ENCODE measurements around the gene GNAO1.
A peak's percentile ranks its signal among the peaks of the same experiment; 100 is the strongest.

GNAO1 gene

DNA sequence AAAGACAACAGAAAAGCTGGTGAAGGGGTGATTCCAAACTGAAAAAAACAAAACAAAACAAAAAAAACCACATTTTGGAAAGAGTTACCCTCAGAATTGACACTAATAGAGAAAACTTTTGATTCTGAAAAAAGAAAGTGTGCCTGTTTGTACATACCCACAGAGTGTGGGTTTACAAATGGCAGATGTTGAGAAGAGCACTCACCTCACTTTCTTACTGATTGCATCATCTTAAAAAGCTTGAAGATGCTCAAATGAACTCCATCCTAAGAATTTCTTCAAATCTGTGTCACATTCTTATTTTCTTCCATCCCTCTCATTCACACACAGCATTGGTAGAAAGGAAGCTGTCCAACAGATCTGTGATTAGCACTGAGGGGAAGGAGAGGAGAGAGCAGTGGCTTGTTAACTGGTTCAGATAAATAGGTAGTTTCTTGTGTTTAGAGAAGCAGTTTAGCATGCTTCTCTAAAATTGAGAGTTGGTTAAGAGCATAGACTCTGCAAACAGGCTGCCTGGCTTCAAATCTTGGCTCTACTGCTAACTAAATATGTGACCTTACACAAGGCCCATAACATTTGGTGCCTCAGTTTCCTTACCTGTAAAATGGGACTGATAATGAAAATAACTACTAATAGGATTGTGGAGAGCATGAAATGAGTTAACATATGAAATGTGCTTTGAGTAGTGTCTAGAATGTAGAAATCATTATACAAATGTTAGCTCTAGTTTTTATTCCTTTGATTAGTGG, 6.9 kb downstream of the GNAO1 start:
- no peak for DNase-seq

DNA sequence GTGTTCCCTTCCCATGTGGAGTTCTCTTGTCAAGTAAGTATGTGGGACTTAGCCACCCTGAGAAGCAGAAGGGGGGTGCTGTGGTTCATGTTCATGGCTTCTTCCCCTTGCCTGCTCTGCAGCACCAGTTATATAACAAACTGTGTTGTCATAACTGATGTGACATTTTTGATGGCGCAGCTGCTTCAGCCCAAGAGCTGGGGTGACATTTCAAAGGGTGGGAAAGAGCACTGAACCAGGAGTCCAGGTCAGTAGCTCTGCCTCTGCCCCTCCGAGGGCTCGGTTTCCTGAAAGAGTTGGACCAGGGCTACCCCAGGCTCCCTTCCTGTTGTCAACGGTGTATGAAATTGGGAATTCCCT, 7.4 kb downstream of the GNAO1 start:
- DNase-seq, result no peak

DNA sequence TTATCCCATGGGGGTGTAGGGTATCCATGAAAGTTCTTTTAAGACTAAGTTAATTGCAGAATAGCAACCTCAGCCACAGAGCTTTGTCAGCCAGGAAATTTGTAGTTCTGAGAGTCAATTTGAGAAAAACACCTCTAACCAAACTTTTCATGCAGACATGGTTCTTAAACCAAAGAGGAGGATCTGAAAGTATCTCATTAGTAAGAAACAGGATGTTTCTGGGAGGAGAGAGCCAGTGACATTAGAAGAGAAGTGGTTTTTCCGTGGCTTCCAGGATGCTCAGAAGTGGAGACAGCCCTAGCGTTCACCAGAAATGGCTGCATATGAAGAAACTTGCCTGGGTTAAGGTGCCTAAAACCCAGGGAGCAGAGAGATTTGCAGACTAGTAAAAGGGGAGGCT, 7.9 kb downstream of the GNAO1 start:
- DNase-seq, result no peak

DNA sequence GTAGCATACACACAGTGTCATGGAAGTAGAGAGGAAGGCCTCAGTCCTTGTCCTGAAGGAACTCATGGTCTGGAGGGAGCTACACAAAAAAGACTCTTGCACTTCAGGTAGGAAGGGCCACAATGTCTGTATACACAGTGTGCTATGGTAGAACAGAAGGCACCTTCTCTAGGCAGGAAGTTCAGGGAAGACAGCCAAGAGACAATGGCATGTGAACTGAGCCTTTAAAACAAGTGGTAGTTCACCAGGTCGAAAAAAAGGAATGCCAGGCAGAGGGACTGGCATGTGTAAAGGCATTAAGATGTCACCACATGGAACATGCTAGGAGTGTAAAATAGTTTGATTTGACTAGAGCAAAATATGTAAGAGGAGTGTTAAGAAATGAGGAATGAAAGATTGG, 9.7 kb downstream of the GNAO1 start:
- no peak for DNase-seq

DNA sequence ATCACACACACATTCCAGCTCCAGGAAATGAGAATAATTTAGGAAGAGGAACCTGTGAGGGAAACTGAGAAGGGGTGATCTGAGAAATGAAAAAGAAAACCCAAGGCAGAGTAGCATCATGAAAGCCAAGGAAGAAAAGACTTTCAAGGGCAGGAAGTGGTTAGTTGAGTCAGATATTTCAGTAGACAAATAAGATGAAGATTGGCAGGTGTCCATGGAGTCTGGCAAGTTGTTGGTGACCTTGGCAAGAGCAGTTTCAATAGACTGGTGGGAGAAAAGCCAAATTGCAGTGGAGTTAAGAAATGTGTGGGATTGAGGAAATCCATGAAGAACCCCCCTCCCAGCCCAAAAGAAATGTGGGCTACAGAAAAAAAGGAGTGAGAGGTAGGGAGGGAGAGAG, 10.7 kb downstream of the GNAO1 start:
- no peak for DNase-seq

DNA sequence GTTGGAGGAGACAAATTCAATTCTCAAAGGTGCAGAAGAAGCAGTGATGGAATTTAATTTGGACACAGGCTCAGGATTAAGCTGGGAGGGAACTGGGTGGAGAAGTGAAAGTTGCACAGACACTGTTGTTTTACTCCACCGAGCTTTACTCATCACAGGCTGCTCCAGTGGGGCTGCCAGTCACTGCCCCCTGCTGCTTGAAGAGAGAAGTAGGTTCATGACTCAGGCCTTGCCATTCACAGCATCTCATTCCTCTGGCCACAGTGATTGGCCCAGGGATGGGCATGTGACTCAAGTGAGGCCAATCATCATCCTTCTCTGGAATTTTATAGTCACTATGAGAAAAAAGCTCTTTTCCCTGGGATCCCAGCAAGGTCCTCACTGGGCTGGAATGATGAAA, 11.8 kb downstream of the GNAO1 start:
- peak; percentile 83 for DNase-seq

DNA sequence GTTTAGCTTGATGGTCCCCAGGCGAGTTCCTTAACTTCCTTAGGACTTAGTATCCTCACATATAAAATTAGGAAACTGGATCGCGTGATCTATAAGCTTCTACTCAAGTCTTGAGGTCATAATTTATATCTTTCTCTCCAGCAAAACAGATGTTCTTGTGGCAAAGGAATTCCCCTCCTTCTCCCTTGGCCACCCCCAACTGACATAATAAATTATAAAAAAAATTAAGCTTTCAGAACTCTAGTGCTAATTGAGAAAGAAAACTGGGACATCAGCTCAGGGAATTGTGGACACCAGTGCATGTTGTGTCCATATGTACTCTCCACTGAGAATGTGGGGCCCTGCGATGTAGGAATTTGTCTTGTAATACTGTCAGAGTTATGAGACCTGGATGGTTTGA, 13.5 kb downstream of the GNAO1 start:
- no peak for DNase-seq

DNA sequence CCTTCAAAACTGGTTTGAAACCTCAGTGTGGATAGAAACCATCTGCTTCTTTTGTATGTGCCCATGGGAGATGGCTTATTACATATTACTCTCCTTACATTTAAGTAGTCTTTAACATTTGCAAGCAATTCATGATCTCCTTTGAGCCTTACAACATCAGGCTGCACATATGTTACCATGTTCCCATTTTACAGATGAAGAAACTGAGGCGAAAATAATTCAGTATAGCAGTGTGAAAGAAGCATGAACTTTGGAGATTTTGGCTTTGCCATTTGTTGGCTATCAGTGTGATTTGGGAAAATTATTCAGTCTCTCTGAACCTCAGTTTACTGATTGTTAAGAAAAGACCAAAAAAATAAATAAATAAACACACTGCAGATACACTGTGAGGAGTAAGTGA, 15.7 kb downstream of the GNAO1 start:
- DNase-seq, result no peak

DNA sequence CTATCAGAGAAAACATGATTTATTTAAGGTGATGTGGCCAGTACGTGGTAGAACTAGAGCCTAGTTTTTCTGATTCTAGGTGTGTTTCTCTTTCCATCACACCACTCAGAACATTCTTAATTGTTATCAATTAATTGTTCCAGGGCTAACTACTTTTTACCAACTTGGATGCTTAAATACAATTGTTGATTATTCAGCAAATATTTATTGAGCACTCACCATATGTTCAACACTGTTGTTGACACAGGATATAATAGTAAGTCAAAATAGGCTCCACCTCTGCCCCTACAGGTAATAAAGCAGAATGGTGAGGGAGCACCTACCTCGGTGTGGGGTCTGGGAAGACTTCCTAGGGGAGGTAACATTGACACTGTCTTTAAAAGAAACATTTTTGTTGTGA, 16.1 kb downstream of the GNAO1 start:
- DNase-seq, result no peak

DNA sequence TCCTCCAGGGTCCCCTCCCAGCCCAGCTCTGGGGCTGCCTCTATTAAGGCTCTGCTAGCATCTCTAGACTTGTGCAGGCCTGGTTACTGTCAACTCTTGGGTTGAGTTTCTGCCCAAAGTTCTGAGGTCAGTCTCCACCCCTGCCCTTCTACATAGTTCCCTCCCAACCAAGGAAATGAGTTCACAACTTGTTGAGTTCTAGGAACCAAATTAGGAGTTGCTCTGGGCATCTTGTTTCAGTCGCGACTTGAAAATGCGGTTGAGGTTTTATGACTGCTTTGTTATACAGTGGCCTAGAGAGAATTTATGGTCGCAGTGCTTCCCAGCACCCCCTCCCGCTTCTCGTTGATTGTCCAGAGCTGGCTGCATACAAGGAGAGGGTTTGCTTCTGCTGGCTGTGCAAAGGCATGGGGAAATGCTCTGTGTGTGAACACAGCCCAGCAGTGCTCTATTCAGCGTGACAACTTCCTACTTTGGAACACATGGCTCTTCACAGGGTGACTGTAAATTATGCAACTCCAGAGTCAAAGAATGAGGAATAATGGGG, 20.2 kb downstream of the GNAO1 start:
- DNase-seq, result no peak

DNA sequence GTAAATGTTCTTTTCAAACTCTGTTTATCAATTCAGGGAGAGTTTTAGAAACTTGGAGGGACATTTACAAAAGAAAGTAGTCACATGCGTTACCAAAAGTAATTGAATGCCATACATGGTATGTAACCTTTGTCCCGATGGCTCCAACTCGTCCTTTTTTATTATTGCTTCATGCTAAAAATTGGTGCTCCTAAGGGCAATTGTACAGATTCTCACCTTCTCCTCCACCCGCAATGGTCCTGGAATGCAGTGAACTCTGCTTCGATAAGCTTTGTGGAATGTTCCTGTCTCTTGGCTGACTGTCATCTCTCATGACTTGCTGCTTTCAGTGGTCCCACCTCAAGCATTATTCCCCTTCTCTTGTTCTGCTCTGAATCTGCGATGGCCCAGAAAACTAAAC, 20.9 kb downstream of the GNAO1 start:
- no peak for DNase-seq

DNA sequence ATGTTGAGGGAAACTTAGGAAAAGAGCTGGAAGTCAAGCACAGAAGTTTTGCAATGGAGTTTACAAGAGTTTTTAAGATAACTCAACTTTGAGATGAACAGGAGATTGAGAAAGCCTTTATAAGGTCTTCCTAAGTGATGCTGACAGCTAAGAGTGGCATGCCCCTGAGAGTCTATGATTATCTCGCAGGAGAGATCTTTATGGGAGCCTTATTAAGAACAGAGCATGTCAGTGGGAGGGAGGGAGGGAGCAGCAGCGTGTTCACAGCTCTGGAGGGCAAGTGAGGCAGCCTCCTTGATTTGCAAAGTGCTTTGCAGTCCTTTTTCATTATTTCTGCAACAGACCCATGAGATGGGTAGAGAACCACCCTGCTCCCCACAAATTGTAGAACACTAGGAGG, 30.7 kb downstream of the GNAO1 start:
- no peak for DNase-seq

DNA sequence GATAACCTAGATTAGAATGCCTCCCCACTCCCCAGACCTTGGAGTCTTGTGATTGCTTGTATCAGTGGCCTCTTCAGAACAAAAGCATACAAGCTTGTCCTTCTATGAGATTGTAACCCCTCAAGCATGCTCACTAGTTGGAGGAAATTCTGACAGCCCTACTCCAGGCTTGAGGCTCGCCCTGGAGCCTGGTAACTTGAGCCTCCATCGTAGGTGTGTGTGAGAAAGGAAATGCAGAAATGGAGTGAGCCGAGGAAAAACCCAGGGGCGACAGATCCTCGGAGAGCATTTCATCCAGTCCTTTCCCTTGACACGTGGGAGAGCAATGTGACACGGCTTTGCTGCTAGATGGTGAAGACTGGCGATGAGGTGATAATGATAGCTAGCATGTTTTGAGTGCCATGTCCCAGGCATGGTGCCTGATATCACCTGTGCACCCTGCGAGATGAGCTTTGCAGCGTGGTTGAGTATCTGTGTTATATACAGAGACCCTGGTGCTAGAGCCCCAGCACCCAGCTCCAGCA, 31.2 kb downstream of the GNAO1 start:
- DNase-seq, result no peak

DNA sequence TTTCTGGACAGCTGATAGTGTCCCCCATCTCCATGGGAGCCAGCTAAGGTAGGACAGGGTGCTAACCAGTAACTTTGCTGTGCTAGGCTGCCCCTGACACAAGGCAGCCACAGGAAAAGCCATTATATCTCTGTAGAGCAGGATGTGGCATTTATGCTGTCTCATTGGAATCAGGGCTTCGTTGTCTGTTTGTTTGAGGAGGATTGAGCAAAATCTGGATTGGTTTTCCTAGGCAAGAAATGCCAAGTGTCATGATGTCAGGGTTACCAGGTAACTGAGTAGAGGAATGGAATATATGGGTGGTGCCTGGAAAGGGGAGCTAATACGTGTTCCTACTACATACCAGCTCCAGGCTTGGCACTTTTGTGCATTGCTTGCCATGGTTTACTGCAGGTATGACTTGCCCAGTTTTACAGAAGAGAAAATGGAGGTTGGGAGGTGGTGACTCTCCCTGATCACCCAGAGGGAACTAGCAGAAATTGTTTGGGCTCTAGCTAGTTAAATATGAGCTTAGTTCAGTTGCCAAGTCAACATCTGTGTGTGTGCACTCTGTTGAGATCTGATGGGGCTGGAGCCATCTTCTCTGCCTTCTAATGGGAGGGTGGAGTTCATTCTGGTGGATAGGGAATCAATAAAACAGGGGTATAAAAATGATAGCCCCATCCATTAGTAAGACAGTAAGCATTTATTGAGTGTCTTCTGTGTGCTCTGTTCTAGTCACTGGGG, 33.9 kb downstream of the GNAO1 start:
- DNase-seq, result no peak

DNA sequence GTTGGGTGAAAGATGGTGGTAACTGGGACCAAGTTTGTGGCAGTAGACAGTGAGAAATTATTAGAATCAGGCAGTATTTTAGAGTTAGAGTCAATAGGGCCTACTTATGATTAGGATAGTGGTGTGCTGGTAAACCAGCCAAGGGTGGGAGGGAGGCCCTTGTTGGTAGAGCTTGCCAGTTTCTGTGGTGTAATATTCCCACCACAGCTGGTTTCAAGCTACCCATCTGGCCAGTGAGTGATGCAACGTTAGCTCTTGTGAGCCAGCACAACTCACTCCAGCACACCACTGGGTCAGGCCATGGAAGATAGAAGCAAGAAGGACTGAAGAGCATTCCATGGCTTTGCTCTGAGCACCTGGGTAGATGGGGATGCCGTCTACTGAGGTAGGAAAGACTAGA, 34.9 kb downstream of the GNAO1 start:
- DNase-seq, result no peak

DNA sequence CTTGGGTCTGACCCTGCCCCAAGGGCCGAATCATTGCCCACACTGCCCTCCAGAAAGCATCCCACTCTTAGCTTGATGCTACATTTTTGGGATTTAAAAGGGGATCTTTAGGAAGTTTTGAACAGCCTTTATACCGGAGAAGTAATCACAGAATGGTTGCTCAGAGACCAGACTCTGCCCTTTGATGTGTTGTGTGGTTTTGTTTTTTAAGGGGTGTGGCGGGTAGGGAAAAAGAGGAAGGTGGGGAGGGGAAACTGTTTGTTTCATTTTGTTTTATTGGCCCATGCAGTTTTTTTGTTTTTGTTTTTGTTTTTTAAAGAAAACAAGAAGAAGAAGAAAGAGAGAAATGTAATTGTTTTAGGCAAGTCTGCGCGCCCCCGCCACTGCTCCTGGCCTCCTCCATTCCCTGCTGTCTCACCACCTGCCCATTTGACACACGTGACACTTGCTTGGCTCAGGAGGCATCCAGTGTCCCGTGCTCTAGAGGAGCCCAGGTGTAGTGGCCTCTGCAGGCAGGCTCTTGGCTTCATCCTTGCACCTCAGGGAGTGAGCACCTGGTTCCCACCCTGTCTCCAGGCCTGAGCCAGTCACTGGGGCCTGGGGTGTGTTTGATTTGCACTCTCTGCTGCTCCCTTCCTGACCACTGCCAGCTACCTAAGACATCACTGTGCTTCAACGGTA, 35.7 kb downstream of the GNAO1 start:
- DNase-seq, result no peak

DNA sequence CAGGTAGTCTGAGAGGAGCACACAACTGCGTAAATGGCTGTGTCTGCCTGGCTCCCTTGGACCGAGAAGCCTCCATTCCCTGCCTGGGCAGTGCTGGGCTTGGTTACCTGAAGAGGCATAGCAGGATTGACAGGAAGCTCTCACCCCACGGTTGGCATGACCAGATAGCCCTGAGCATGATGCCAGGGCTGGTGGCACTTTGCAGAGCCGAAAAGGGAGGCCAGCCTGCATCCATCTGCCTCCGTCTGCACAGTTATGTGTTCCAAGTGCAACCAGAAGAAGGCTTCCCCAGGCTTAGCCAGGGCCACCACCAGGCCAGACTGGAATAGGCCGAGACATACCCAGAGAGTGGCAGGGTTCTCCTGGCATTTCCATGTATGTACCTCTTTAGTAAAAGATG, 36.6 kb downstream of the GNAO1 start:
- DNase-seq, result no peak

DNA sequence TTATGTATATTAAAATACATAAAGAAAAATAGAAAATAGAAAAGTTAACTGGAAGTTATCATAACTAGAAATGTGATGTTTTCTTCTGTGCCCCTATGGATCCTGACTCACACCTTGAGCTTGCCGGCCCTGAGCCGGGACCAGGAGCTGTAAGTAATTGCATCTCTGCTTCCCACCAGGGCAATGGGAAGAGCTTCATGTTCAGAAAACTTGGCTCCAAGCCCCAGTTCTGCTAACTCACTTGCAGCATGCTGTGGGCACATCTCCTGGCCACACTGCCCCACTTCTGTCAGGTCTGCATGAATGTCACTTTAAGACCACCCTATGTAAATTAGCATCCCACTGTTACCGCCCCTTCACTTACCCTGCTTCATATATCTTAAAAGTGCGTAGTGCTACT, 37.2 kb downstream of the GNAO1 start:
- DNase-seq, result no peak

DNA sequence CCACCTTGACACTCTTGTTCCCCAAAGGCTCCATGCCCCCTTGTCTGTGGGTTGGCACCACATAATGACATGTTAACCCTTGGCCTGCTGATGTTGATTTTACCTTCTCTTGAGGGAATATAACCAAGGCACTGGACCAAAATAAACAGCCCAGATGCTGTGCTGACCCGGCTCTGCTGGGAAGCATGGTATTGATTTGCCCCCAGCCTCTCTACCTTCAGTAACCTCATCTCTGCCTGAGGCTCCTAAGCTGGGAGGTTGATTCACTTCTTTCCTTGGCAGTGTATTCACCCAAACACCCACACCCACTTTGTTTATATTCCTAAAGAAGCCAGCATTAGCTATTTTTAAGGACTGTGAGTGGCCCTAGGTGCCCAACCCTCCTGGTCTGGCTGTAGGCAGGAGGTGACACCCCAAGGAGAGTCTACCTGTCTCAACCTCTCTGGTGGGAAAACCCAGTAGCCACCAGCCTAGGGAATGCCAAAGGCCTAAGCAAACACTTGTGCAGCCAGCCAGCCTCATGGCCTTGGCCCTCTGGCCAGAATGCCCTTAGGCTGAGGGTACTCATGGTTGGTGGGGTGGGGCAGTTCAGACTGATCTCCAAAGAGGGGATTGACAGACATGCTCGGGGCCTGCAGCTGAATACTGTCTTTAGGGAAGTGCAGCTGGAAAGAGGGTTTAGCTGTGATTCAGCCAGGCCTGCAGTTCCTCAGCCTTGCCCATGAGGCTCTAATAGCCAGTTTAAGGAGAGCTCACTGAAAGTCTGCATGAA, 42.7 kb downstream of the GNAO1 start:
- no peak for DNase-seq

DNA sequence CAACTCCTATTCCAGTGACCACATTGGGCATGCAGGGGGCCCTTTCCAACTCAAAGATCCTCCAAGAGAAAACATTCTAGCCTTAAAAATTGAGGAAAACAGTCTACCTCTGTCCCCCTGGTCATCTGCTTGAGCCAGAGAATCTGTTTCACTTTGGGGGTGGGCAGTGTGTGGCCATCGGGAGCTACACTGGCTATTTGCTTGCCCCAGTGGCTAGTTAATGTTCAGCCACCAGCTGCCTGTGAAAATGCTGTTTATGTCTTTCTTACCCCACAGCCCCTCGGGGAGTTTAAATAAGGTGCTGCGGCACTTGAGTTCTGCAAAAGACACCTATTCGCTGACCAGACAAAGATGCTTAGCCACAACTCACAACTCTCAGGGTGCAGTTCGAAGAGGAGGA, 43.4 kb downstream of the GNAO1 start:
- no peak for DNase-seq

DNA sequence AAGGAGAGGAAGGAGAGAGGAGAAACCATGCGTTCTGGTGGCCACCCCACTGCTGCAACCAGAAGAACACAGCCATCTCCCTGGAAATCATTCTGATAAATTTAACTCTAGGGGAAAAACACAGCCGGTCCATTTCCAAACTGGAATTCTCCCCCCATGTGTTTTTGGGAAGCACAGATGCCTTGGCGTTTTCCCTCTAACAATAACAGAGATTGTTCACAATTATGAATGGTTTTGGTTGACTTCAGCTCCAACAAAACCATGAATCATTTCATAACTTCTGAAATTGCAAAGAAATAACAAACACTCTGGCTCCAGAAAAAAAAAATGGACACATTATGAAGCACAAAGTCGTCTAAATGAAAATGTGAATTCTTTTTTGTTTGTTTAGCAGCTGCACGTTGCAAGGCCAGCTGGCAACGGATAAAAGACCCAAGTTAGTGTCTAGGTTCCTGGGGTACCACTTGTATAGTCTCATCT, 46.2 kb downstream of the GNAO1 start:
- DNase-seq, result no peak

DNA sequence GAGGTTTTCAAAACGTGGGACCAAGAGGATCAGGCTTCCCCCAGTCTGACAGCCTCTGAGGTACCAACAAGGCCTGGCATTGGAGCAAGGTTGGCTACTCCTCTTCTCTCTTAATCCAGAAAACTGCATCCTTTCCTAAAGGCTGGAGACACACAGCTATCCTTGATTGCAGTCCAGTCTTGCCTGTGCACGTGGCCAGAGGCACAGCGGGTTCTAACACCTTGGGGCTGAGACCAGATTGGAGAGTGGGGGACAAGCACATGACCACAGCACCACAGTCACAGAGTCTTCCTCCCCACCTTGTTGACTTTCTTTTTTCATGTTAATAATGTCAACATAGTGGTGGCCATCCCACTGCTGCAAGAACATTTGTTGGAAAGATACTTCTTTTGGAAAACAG, 46.9 kb downstream of the GNAO1 start:
- DNase-seq, result no peak

DNA sequence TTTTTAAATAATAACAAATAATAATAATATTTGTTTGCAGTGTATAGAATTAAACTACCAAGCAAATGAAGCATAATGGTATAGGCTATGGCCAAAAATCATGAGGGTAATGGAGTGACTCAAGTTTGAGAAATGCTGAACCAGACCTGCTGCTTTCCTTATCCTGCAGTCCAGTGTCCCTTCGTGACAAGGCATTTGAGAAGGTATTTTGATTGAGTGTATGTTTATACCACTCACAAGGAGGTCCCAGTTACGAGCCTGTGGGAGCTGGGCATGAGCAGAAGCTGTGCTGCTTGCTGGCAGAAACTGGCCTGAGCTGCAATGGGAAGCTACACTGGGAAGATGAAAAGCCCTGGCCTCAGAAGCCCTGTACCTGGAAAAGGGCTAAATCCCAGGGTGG, 50.3 kb downstream of the GNAO1 start:
- DNase-seq, result no peak
